Activated CD4-positive, alpha-beta T cell treated with anti-CD3 and anti-CD28 coated beads for 36 hours (primary cell): ENCODE results near the gene MMP14. TPM values are rescaled to one million over a fixed set of nuclear protein-coding genes. Genes with fewer than 3 reads are reported as not detected.
"Not testable (repeated sequence)": the region's sequence is repeated elsewhere in the genome, so short reads cannot be mapped to it uniquely, and the experiment has no call there.

Source experiments
- ATAC-seq: fragments of 200-7000 bp; cut with Tn5 transposase; one replicate; pipeline ENCODE4 v1.10.0; 2021; ENCODE audit warnings: mild to moderate bottlenecking, moderate library complexity
- CTCF ChIA-PET: fragments of 350-600 bp; sonication (Branson Sonifier 250); formaldehyde crosslinking; loops from one replicate; lab custom pipeline; 2021; ENCODE audit warnings: antibody characterized with exemption; lab: Charles Lee
- POLR2A ChIA-PET: fragments of 350-600 bp; sonication (Branson Sonifier 250); formaldehyde crosslinking; loops from one replicate; lab custom pipeline; 2021; ENCODE audit warnings: antibody characterized with exemption, inconsistent platforms; lab: Charles Lee
- DNase-seq: peaks from one replicate; pipeline ENCODE4 v3.0.0-alpha.2; 2020
- H3K27ac Mint-ChIP-seq: one replicate; pipeline ENCODE4 v1.8.0; 2021; ENCODE audit warnings: mixed read lengths
- H3K27me3 Mint-ChIP-seq: one replicate; pipeline ENCODE4 v1.8.0; 2021; ENCODE audit warnings: mixed read lengths
- H3K36me3 Mint-ChIP-seq: one replicate; pipeline ENCODE4 v1.8.0; 2021; ENCODE audit warnings: low read depth, mixed read lengths
- H3K4me1 Mint-ChIP-seq: one replicate; pipeline ENCODE4 v1.8.0; 2021; ENCODE audit warnings: mixed read lengths
- H3K4me3 Mint-ChIP-seq: one replicate; pipeline ENCODE4 v1.8.0; 2021; ENCODE audit warnings: mild to moderate bottlenecking, moderate library complexity, mixed read lengths
- H3K9me3 Mint-ChIP-seq: one replicate; pipeline ENCODE4 v1.8.0; 2021; ENCODE audit warnings: low read depth, mixed read lengths
- intact Hi-C, 2 experiments: fragments of 100-400 bp; cut with DNase I in 1 of 2; cut with micrococcal nuclease in 1 of 2; formaldehyde crosslinking; loops; one replicate each; pipeline versions ENCODE4 v1.14.2 to v1.15.1; 2022 to 2024; cut with DNase I, micrococcal nuclease
- total RNA-seq, 2 experiments: library from RNA; stranded (reverse); gene quantifications; one replicate each; pipeline ENCODE4 v1.2.3, GENCODE V29; 2021

Gene MMP14
- total RNA-seq, 2 experiments from 2014 or later: 2.0 to 2.1 TPM

GRCh38 chr14:22850944-22851764 is 14.8 kb downstream of the MMP14 start:
- ATAC-seq: peak; percentile 48
- peaks cover 19% of the 10 kb centered on the region for H3K4me1 Mint-ChIP-seq
- H3K36me3 Mint-ChIP-seq: no peaks in the 10 kb centered on the region
- intact Hi-C loops: loop anchor here (5.0 to 10.0 kb wide), 5 partner anchors 84 to 936 kb away; partner anchors contain the start of genes DAD1 (in 2 of the 2) and OXA1L (in 1 of the 2)
- no peak overlapping the region for H3K4me3 Mint-ChIP-seq
- POLR2A ChIA-PET: interaction anchor here (0.6 kb wide), 1 partner anchor 277 kb away, joined by 3 read pairs; no protein-coding TSS in a partner anchor
- CTCF ChIA-PET: interaction anchor here (0.7 to 8.0 kb wide), 11 partner anchors 10 to 327 kb away, joined by 3 to 148 read pairs (median 4); partner anchors contain the start of gene MRPL52
- no peaks in the 10 kb centered on the region for H3K9me3 Mint-ChIP-seq
- peak; percentile 52 for DNase-seq
- peaks cover 5% of the 10 kb centered on the region for H3K27me3 Mint-ChIP-seq
- H3K27ac Mint-ChIP-seq: no peak overlapping the region

- intact Hi-C loops: loop anchor here (2.0 to 10.0 kb wide), 6 partner anchors 85 to 937 kb away; partner anchors contain the start of genes DAD1 (in 2 of the 2) and OXA1L (in 1 of the 2)
- DNase-seq, H3K4me3 Mint-ChIP-seq, POLR2A ChIA-PET, H3K9me3 Mint-ChIP-seq, H3K27ac Mint-ChIP-seq, ATAC-seq, H3K36me3 Mint-ChIP-seq, H3K27me3 Mint-ChIP-seq: not testable (repeated sequence)
- CTCF ChIA-PET: interaction anchor here (0.5 to 8.0 kb wide), 25 partner anchors 11 to 996 kb away, joined by 3 to 148 read pairs (median 4); partner anchors contain the start of genes DAD1, MMP14, MRPL52 and REM2
- peaks cover 19% of the 10 kb centered on the region for H3K4me1 Mint-ChIP-seq
Measured at GRCh38 chr14:22852178-22852577, 15.8 kb downstream of the MMP14 start.

GRCh38 chr14:22852599-22852939 is 16.2 kb downstream of the MMP14 start:
- Mint-ChIP-seq H3K9me3 (no peaks in the 10 kb centered on the region), H3K27me3 (peaks cover 6% of the 10 kb centered on the region), H3K4me1 (peaks cover 23% of the 10 kb centered on the region), H3K36me3 (no peaks in the 10 kb centered on the region), H3K4me3 (peak overlapping the region; percentile 69), H3K27ac (peak overlapping the region; percentile 81)
- intact Hi-C loops: loop anchor here (2.0 to 10.0 kb wide), 6 partner anchors 85 to 938 kb away; partner anchors contain the start of genes DAD1 (in 2 of the 2) and OXA1L (in 1 of the 2)
- ATAC-seq (no peak), DNase-seq (no peak)
- ChIA-PET POLR2A (no interaction called here), CTCF (interaction anchor here (0.5 to 8.0 kb wide), 29 partner anchors 9 to 996 kb away, joined by 3 to 148 read pairs (median 4); partner anchors contain the start of genes DAD1, MMP14, MRPL52 and REM2)

GRCh38 chr14:22852940-22853767 is 16.8 kb downstream of the MMP14 start:
- ChIA-PET POLR2A (no interaction called here), CTCF (interaction anchor here (0.5 to 8.0 kb wide), 43 partner anchors 9 to 1398 kb away, joined by 3 to 148 read pairs (median 4); partner anchors contain the start of genes DAD1, LRP10, MMP14 and MRPL52)
- DNase-seq: peak; percentile 94
- no peaks in the 10 kb centered on the region for H3K36me3 Mint-ChIP-seq
- ATAC-seq: peak; percentile 82
- H3K27ac Mint-ChIP-seq: peak overlapping the region; percentile 81
- intact Hi-C loops: loop anchor here (1.0 to 10.0 kb wide), 11 partner anchors 30 to 938 kb away; partner anchors contain the start of genes DAD1 (in 2 of the 2) and OXA1L (in 2 of the 2)
- H3K9me3 Mint-ChIP-seq: no peaks in the 10 kb centered on the region
- peaks cover 26% of the 10 kb centered on the region for H3K4me1 Mint-ChIP-seq
- peaks cover 7% of the 10 kb centered on the region for H3K27me3 Mint-ChIP-seq
- H3K4me3 Mint-ChIP-seq: peak overlapping the region; percentile 69

- POLR2A ChIA-PET, H3K9me3 Mint-ChIP-seq, H3K27me3 Mint-ChIP-seq, DNase-seq, H3K27ac Mint-ChIP-seq, ATAC-seq, H3K36me3 Mint-ChIP-seq, H3K4me3 Mint-ChIP-seq: not testable (repeated sequence)
- H3K4me1 Mint-ChIP-seq: peaks cover 37% of the 10 kb centered on the region
- CTCF ChIA-PET: interaction anchor here (0.6 to 8.0 kb wide), 32 partner anchors 11 to 1400 kb away, joined by 3 to 148 read pairs (median 4); partner anchors contain the start of genes LRP10, MRPL52, OXA1L and REM2
- intact Hi-C loops: loop anchor here (5.0 to 10.0 kb wide), 5 partner anchors 87 to 939 kb away; partner anchors contain the start of genes DAD1 (in 2 of the 2) and OXA1L (in 1 of the 2)
Measured at GRCh38 chr14:22854296-22854695, 17.9 kb downstream of the MMP14 start.

- ATAC-seq (peak; percentile 24), DNase-seq (no peak)
- H3K4me3 Mint-ChIP-seq: no peak overlapping the region
- peaks cover 9% of the 10 kb centered on the region for H3K27me3 Mint-ChIP-seq
- POLR2A ChIA-PET: interaction anchor here (0.6 kb wide), 2 partner anchors 72 to 345 kb away, joined by 3 read pairs; no protein-coding TSS in a partner anchor
- no peaks in the 10 kb centered on the region for H3K36me3 Mint-ChIP-seq
- no peak overlapping the region for H3K27ac Mint-ChIP-seq
- H3K4me1 Mint-ChIP-seq: peaks cover 37% of the 10 kb centered on the region
- H3K9me3 Mint-ChIP-seq: no peaks in the 10 kb centered on the region
- CTCF ChIA-PET: interaction anchor here (0.6 to 8.0 kb wide), 30 partner anchors 10 to 1173 kb away, joined by 3 to 148 read pairs (median 5); partner anchors contain the start of genes LRP10, MRPL52, OXA1L and REM2
- intact Hi-C loops: loop anchor here (5.0 to 10.0 kb wide), 5 partner anchors 88 to 940 kb away; partner anchors contain the start of genes DAD1 (in 2 of the 2) and OXA1L (in 1 of the 2)
Measured at GRCh38 chr14:22854963-22855724, 18.8 kb downstream of the MMP14 start.

- CTCF ChIA-PET: interaction anchor here (1.3 to 6.6 kb wide), 3 partner anchors 23 to 285 kb away, joined by 3 to 87 read pairs (median 5); no protein-coding TSS in a partner anchor
- intact Hi-C loops: loop anchor here in 1 of 2 experiments (10.0 kb wide), 1 partner anchor 942 kb away; no protein-coding TSS in a partner anchor
- no peak overlapping the region for H3K27ac Mint-ChIP-seq
- no peak overlapping the region for H3K4me3 Mint-ChIP-seq
- H3K27me3 Mint-ChIP-seq: peaks cover 9% of the 10 kb centered on the region
- POLR2A ChIA-PET: no interaction called here
- no peaks in the 10 kb centered on the region for H3K36me3 Mint-ChIP-seq
- peaks cover 34% of the 10 kb centered on the region for H3K4me1 Mint-ChIP-seq
- DNase-seq (no peak), ATAC-seq (no peak)
- H3K9me3 Mint-ChIP-seq: no peaks in the 10 kb centered on the region
Measured at GRCh38 chr14:22856428-22856827, 20.0 kb downstream of the MMP14 start.

- H3K36me3 Mint-ChIP-seq, H3K27me3 Mint-ChIP-seq, H3K27ac Mint-ChIP-seq, H3K4me3 Mint-ChIP-seq, POLR2A ChIA-PET, H3K9me3 Mint-ChIP-seq, intact Hi-C loops, DNase-seq, ATAC-seq: not testable (repeated sequence)
- H3K4me1 Mint-ChIP-seq: peaks cover 21% of the 10 kb centered on the region
- CTCF ChIA-PET: interaction anchor here (0.6 to 1.1 kb wide), 3 partner anchors 18 to 300 kb away, joined by 3 to 6 read pairs (median 3); no protein-coding TSS in a partner anchor
Measured at GRCh38 chr14:22860377-22860776, 24.0 kb downstream of the MMP14 start.

GRCh38 chr14:22861651-22862050 is 25.3 kb downstream of the MMP14 start:
- H3K4me3 Mint-ChIP-seq: no peak overlapping the region
- peaks cover 25% of the 10 kb centered on the region for H3K4me1 Mint-ChIP-seq
- H3K9me3 Mint-ChIP-seq: no peaks in the 10 kb centered on the region
- H3K27me3 Mint-ChIP-seq: peaks cover 3% of the 10 kb centered on the region
- H3K27ac Mint-ChIP-seq: no peak overlapping the region
- no peaks in the 10 kb centered on the region for H3K36me3 Mint-ChIP-seq
- intact Hi-C loops: no loop called here
- ChIA-PET POLR2A (no interaction called here), CTCF (interaction anchor here (0.7 to 4.4 kb wide), 7 partner anchors 9 to 291 kb away, joined by 3 to 23 read pairs (median 4); no protein-coding TSS in a partner anchor)
- no peak for DNase-seq
- ATAC-seq: no peak
